ENCODE results near the gene TMEM196.

- TF ChIP-seq EP300 (IDR thresholded peaks at IDR 0.05) = no peak
- TF ChIP-seq CTCF (IDR thresholded peaks at IDR 0.05) = no peak
Measured at GRCh38 chr7:19670806-19671205, 102.6 kb downstream of the TMEM196 start.
